ENCODE measurements around the gene OR1L6.

The OR1L6 gene

GRCh38 chr9:122777935-122778627, 36.0 kb downstream of the OR1L6 start:
- Histone ChIP-seq H3K4me3 (ENCODE audit: low read depth, low read length) (no peak overlapping the region), H3K4me1 (ENCODE audit: control insufficient read depth in 1 of 2, insufficient read depth in 2 of 2, low read length in 2 of 2) (no peaks in the 10 kb centered on the region), H3K4me2 (ENCODE audit: low read length) (no peak overlapping the region), H3K9me3 (ENCODE audit: insufficient read depth, low read depth, low read length) (peaks cover 16% of the 10 kb centered on the region), H4K8ac (ENCODE audit: low read depth, low read length) (no peak overlapping the region), H2AFZ (ENCODE audit: insufficient read depth, low read length, poor library complexity) (no peak overlapping the region), H3K9ac (ENCODE audit: low read length) (no peak overlapping the region), H3K14ac (ENCODE audit: low read length) (no peak overlapping the region), H2BK5ac (ENCODE audit: low read depth, low read length, poor library complexity) (no peak overlapping the region), H2BK120ac (ENCODE audit: insufficient read depth, low read length, poor library complexity) (no peak overlapping the region), H3K27ac (ENCODE audit: low read depth, low read length) (no peak overlapping the region), H3K4ac (ENCODE audit: low read depth, low read length) (no peak overlapping the region), H3K18ac (ENCODE audit: low read length) (no peak overlapping the region), H3K36me3 (ENCODE audit: control insufficient read depth in 1 of 2, insufficient read depth in 2 of 2, low read length in 2 of 2) (no peaks in the 10 kb centered on the region), H3K79me2 (ENCODE audit: control insufficient read depth, insufficient read depth, low read length, poor library complexity) (no peaks in the 10 kb centered on the region), H3K27me3 (ENCODE audit: insufficient read depth, low read length) (peaks cover 2% of the 10 kb centered on the region), H4K91ac (ENCODE audit: low read depth, low read length) (no peak overlapping the region), H3K79me1 (ENCODE audit: low read length) (no peaks in the 10 kb centered on the region), H2AK5ac (ENCODE audit: low read length) (no peak overlapping the region), H4K12ac (ENCODE audit: low read depth, low read length) (no peak overlapping the region), H3K23ac (ENCODE audit: low read length) (no peak overlapping the region), H2BK12ac (ENCODE audit: low read length) (no peak overlapping the region)
- peak; percentile 92 to 96 for DNase-seq
- no CpG with 5 or more reads among the region's 3 CpGs for WGBS (ENCODE audit: extremely low coverage, insufficient coverage, insufficient read length)

GRCh38 chr9:122779181-122779580, 37.1 kb downstream of the OR1L6 start:
- DNase-seq: peak in 1 of 2 donors; percentile 17
- peak overlapping the region; percentile 30 for H3K4me2 ChIP-seq (ENCODE audit: low read length)
- no peak overlapping the region for H4K12ac ChIP-seq (ENCODE audit: low read depth, low read length)
- H4K91ac ChIP-seq (ENCODE audit: low read depth, low read length): no peak overlapping the region
- H2AK5ac ChIP-seq (ENCODE audit: low read length): no peak overlapping the region
- no CpG with 5 or more reads among the region's 3 CpGs for WGBS (ENCODE audit: extremely low coverage, insufficient coverage, insufficient read length)
- H3K9me3 ChIP-seq (ENCODE audit: insufficient read depth, low read depth, low read length): peaks cover 18% of the 10 kb centered on the region
- no peak overlapping the region for H3K18ac ChIP-seq (ENCODE audit: low read length)
- H2BK5ac ChIP-seq (ENCODE audit: low read depth, low read length, poor library complexity): no peak overlapping the region
- H3K36me3 ChIP-seq (ENCODE audit: control insufficient read depth in 1 of 2, insufficient read depth in 2 of 2, low read length in 2 of 2): no peaks in the 10 kb centered on the region
- no peaks in the 10 kb centered on the region for H3K79me1 ChIP-seq (ENCODE audit: low read length)
- H2BK12ac ChIP-seq (ENCODE audit: low read length): no peak overlapping the region
- no peak overlapping the region for H4K8ac ChIP-seq (ENCODE audit: low read depth, low read length)
- no peaks in the 10 kb centered on the region for H3K79me2 ChIP-seq (ENCODE audit: control insufficient read depth, insufficient read depth, low read length, poor library complexity)
- H3K27ac ChIP-seq (ENCODE audit: low read depth, low read length): no peak overlapping the region
- H3K4me3 ChIP-seq (ENCODE audit: low read depth, low read length): no peak overlapping the region
- H3K23ac ChIP-seq (ENCODE audit: low read length): no peak overlapping the region
- H3K27me3 ChIP-seq (ENCODE audit: insufficient read depth, low read length): peaks cover 2% of the 10 kb centered on the region
- H2AFZ ChIP-seq (ENCODE audit: insufficient read depth, low read length, poor library complexity): no peak overlapping the region
- H3K9ac ChIP-seq (ENCODE audit: low read length): no peak overlapping the region
- no peak overlapping the region for H3K14ac ChIP-seq (ENCODE audit: low read length)
- no peaks in the 10 kb centered on the region for H3K4me1 ChIP-seq (ENCODE audit: control insufficient read depth in 1 of 2, insufficient read depth in 2 of 2, low read length in 2 of 2)
- no peak overlapping the region for H2BK120ac ChIP-seq (ENCODE audit: insufficient read depth, low read length, poor library complexity)
- no peak overlapping the region for H3K4ac ChIP-seq (ENCODE audit: low read depth, low read length)

GRCh38 chr9:122780026-122780425, 37.9 kb downstream of the OR1L6 start:
- Histone ChIP-seq H3K18ac (ENCODE audit: low read length) (no peak overlapping the region), H2BK5ac (ENCODE audit: low read depth, low read length, poor library complexity) (no peak overlapping the region), H2AFZ (ENCODE audit: insufficient read depth, low read length, poor library complexity) (no peak overlapping the region), H3K27ac (ENCODE audit: low read depth, low read length) (no peak overlapping the region), H3K9ac (ENCODE audit: low read length) (no peak overlapping the region), H3K4me2 (ENCODE audit: low read length) (no peak overlapping the region), H3K79me1 (ENCODE audit: low read length) (no peaks in the 10 kb centered on the region), H3K79me2 (ENCODE audit: control insufficient read depth, insufficient read depth, low read length, poor library complexity) (no peaks in the 10 kb centered on the region), H3K27me3 (ENCODE audit: insufficient read depth, low read length) (no peaks in the 10 kb centered on the region), H4K8ac (ENCODE audit: low read depth, low read length) (no peak overlapping the region), H2BK12ac (ENCODE audit: low read length) (no peak overlapping the region), H3K9me3 (ENCODE audit: insufficient read depth, low read depth, low read length) (peaks cover 21% of the 10 kb centered on the region), H3K36me3 (ENCODE audit: control insufficient read depth in 1 of 2, insufficient read depth in 2 of 2, low read length in 2 of 2) (no peaks in the 10 kb centered on the region), H3K4me3 (ENCODE audit: low read depth, low read length) (no peak overlapping the region), H3K23ac (ENCODE audit: low read length) (no peak overlapping the region), H3K14ac (ENCODE audit: low read length) (no peak overlapping the region), H3K4me1 (ENCODE audit: control insufficient read depth in 1 of 2, insufficient read depth in 2 of 2, low read length in 2 of 2) (no peaks in the 10 kb centered on the region), H4K91ac (ENCODE audit: low read depth, low read length) (no peak overlapping the region), H4K12ac (ENCODE audit: low read depth, low read length) (no peak overlapping the region), H2BK120ac (ENCODE audit: insufficient read depth, low read length, poor library complexity) (no peak overlapping the region), H2AK5ac (ENCODE audit: low read length) (no peak overlapping the region), H3K4ac (ENCODE audit: low read depth, low read length) (no peak overlapping the region)
- WGBS (ENCODE audit: extremely low coverage, insufficient coverage, insufficient read length): no CpG with 5 or more reads among the region's 4 CpGs
- peak; percentile 88 to 96 for DNase-seq

- H3K9ac ChIP-seq (ENCODE audit: low read length): no peak overlapping the region
- H3K4ac ChIP-seq (ENCODE audit: low read depth, low read length): no peak overlapping the region
- no peak overlapping the region for H4K91ac ChIP-seq (ENCODE audit: low read depth, low read length)
- WGBS (ENCODE audit: extremely low coverage, insufficient coverage, insufficient read length): no CpG with 5 or more reads among the region's 3 CpGs
- H3K4me2 ChIP-seq (ENCODE audit: low read length): no peak overlapping the region
- no peak overlapping the region for H3K27ac ChIP-seq (ENCODE audit: low read depth, low read length)
- H4K12ac ChIP-seq (ENCODE audit: low read depth, low read length): no peak overlapping the region
- no peaks in the 10 kb centered on the region for H3K4me1 ChIP-seq (ENCODE audit: control insufficient read depth in 1 of 2, insufficient read depth in 2 of 2, low read length in 2 of 2)
- H3K14ac ChIP-seq (ENCODE audit: low read length): no peak overlapping the region
- peak; percentile 62 to 75 for DNase-seq
- no peaks in the 10 kb centered on the region for H3K36me3 ChIP-seq (ENCODE audit: control insufficient read depth in 1 of 2, insufficient read depth in 2 of 2, low read length in 2 of 2)
- no peaks in the 10 kb centered on the region for H3K79me1 ChIP-seq (ENCODE audit: low read length)
- H2BK5ac ChIP-seq (ENCODE audit: low read depth, low read length, poor library complexity): no peak overlapping the region
- H2AK5ac ChIP-seq (ENCODE audit: low read length): no peak overlapping the region
- no peak overlapping the region for H2AFZ ChIP-seq (ENCODE audit: insufficient read depth, low read length, poor library complexity)
- H2BK120ac ChIP-seq (ENCODE audit: insufficient read depth, low read length, poor library complexity): no peak overlapping the region
- no peak overlapping the region for H3K4me3 ChIP-seq (ENCODE audit: low read depth, low read length)
- peaks cover 21% of the 10 kb centered on the region for H3K9me3 ChIP-seq (ENCODE audit: insufficient read depth, low read depth, low read length)
- no peaks in the 10 kb centered on the region for H3K27me3 ChIP-seq (ENCODE audit: insufficient read depth, low read length)
- H3K18ac ChIP-seq (ENCODE audit: low read length): no peak overlapping the region
- no peaks in the 10 kb centered on the region for H3K79me2 ChIP-seq (ENCODE audit: control insufficient read depth, insufficient read depth, low read length, poor library complexity)
- H3K23ac ChIP-seq (ENCODE audit: low read length): no peak overlapping the region
- H4K8ac ChIP-seq (ENCODE audit: low read depth, low read length): no peak overlapping the region
- no peak overlapping the region for H2BK12ac ChIP-seq (ENCODE audit: low read length)
Measured at GRCh38 chr9:122781671-122782070, 39.6 kb downstream of the OR1L6 start.
